ENCODE measurements around the gene AVP. TPM values are rescaled to one million over a fixed set of nuclear protein-coding genes. Genes with fewer than 3 reads are reported as not detected.

Gene AVP, protein sequence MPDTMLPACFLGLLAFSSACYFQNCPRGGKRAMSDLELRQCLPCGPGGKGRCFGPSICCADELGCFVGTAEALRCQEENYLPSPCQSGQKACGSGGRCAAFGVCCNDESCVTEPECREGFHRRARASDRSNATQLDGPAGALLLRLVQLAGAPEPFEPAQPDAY
- total RNA-seq, result not detected
- not detected for polyA plus RNA-seq
- long read RNA-seq, donor 1, result 0 reads
- long read RNA-seq, donor 2, result 0 reads
- long read RNA-seq, donor 3, result 0 reads
- long read RNA-seq, donor 4, result 0 reads
- long read RNA-seq, donor 5, result 0 reads
- long read RNA-seq, donor 6, result 0 reads
- long read RNA-seq, donor 7, result 0 reads
- long read RNA-seq, donor 8, result 0 reads
- long read RNA-seq, donor 9, result 0 reads
- long read RNA-seq, donor 10, result 0 reads

DNA sequence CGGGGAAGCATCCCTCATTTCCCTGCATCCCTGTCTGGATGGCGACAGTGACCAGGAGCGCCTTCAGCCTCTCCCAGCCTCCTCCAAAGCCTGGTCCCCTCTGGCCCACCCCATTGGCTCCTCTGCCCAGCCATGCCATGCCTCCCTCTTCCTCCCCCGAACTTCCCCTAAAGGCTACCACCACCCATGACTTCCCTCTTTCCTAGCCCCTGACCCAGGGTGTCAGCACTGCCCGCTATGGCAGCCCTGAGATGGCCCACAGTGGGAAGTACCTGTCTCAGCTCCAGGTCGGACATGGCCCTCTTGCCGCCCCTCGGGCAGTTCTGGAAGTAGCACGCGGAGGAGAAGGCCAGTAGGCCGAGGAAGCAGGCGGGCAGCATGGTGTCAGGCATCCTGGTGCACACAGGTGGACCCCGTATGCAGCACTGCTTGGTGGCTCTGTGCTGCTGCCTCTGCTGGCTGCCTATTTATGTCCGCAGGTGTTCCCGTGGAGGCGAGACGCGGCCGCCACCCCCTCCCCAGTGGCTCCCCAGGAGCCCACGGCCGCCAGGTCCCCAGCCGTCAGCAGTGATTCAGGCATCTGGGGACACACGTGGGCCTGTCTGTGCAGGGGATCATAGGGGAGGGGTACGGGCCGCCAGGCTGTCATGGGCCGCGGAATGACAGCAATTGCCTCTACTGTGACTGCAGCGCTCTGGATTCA lies at the start of gene AVP:
Gene AVP, minus strand, starts transcription at position 442 of the 703 bp plus-strand sequence. Its CDS starts 50 bp downstream, at position 392.
- TF ChIP-seq, protein P1, sequence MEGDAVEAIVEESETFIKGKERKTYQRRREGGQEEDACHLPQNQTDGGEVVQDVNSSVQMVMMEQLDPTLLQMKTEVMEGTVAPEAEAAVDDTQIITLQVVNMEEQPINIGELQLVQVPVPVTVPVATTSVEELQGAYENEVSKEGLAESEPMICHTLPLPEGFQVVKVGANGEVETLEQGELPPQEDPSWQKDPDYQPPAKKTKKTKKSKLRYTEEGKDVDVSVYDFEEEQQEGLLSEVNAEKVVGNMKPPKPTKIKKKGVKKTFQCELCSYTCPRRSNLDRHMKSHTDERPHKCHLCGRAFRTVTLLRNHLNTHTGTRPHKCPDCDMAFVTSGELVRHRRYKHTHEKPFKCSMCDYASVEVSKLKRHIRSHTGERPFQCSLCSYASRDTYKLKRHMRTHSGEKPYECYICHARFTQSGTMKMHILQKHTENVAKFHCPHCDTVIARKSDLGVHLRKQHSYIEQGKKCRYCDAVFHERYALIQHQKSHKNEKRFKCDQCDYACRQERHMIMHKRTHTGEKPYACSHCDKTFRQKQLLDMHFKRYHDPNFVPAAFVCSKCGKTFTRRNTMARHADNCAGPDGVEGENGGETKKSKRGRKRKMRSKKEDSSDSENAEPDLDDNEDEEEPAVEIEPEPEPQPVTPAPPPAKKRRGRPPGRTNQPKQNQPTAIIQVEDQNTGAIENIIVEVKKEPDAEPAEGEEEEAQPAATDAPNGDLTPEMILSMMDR (IDR thresholded peaks at IDR 0.05), result no peak
- TF ChIP-seq POLR2AphosphoS5 (IDR thresholded peaks at IDR 0.05) (no peak), EP300 (IDR thresholded peaks at IDR 0.05) (no peak), POLR2A (IDR thresholded peaks at IDR 0.05) (no peak)
- Histone ChIP-seq H3K36me3 (no peaks in the 10 kb centered on the region), H3K4me3 (no peak within 1 kb of the TSS), H3K9me3 (no peaks in the 10 kb centered on the region), H3K27me3 (peaks cover 0 to 66% (median 42%) of the 10 kb centered on the region in 3 donors), H3K27ac (no peak within 1 kb of the TSS), H3K4me1 (peaks cover 14 to 31% (median 24%) of the 10 kb centered on the region in 4 donors)
- 75 to 88% (median 83%) methylated on average over 16 to 28 of the region's 28 CpGs for WGBS, 5 donors
- intact Hi-C loops (cut with DNase I; ENCODE audit: low total_unique reads), result no loop called here
- DNase-seq, result no peak

DNA sequence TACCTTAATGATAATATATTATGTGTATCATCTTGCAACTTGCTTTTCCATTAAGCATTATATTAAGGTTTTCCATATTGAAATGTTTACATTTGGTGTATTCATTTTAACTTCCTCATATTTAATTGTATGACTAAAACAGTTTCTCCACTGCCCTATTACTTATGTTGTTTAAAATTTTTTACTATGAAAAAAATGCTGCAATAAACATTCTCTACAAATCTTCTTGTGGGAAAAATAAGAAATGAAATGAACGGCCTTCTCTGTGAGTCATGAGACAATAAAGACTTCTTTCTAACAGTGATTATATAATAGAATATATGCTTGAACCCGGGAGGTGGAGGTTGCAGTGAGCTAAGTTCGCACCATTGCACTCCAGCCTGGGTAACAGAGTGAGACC lies 49.6 kb upstream of the AVP start:
- Histone ChIP-seq H3K4me3 (no peak overlapping the region), H3K27ac (no peak overlapping the region), H3K27me3 (no peaks in the 10 kb centered on the region), H3K9me3 (no peaks in the 10 kb centered on the region), H3K4me1 (peaks cover 0 to 13% (median 0%) of the 10 kb centered on the region in 4 donors), H3K36me3 (peaks cover 0 to 6% (median 0%) of the 10 kb centered on the region in 4 donors)
- no peak for TF ChIP-seq EP300 (IDR thresholded peaks at IDR 0.05)
- DNase-seq, result no peak
- 85 to 94% (median 86%) methylated on average over 3 of the region's 3 CpGs for WGBS, 5 donors
- intact Hi-C loops (cut with DNase I; ENCODE audit: low total_unique reads), result no loop called here

DNA sequence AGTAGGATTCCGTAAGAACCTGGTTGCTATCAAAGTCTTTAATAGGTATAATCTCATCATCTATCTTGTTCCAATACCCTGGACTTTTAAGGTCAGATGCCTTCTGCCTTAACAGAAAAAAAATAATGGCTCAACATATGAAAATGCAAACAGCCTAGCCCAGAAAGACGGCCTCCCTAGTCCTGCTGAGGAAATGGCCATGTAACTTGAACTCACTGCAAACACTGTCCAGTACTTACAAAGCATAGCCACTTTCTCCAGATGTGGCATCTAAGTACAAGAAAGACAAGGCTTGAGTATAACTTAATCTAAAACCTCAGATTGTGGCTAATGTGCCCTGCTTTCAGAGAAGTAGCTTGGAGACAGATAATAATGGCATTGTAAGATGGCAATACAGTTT lies 48.6 kb upstream of the AVP start:
- intact Hi-C loops (cut with DNase I; ENCODE audit: low total_unique reads), result no loop called here
- Histone ChIP-seq H3K36me3 (peaks cover 0 to 6% (median 0%) of the 10 kb centered on the region in 4 donors), H3K27me3 (no peaks in the 10 kb centered on the region), H3K27ac (no peak overlapping the region), H3K9me3 (no peaks in the 10 kb centered on the region), H3K4me3 (no peak overlapping the region), H3K4me1 (peaks cover 0 to 23% (median 1%) of the 10 kb centered on the region in 4 donors)
- no peak for TF ChIP-seq POLR2A (IDR thresholded peaks at IDR 0.05)
- TF ChIP-seq, protein P1 (IDR thresholded peaks at IDR 0.05), result no peak
- TF ChIP-seq EP300 (IDR thresholded peaks at IDR 0.05), result no peak
- TF ChIP-seq POLR2AphosphoS5 (IDR thresholded peaks at IDR 0.05), result no peak
- 55 to 85% (median 69%) methylated on average over 2 of the region's 2 CpGs for WGBS, 5 donors
- DNase-seq, result no peak

DNA sequence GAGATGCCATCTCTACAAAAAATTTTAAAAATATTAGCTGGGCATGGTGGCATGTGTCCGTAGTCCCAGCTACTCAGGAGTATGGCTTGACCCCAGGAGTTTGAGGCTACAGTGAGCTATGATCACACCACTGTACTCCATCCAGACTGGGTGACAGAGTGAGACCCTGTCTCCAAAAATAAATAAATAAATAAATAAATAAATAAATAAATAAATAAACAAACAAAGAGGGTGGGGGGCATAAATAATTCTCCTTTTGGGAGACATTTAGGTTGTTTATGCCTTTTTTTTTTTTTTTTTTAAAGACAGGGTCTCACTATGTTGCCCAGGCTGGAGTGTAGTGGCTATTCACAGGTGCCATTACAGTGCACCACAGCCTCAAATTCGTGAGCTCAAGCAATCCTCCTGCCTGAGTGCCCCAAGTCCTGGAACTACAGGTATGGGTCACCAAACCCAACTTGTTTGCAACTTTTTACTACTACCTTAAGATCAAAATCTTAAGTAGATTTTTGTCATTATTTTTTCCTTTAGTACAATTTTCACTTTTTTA lies 45.6 kb upstream of the AVP start:
- H3K4me1 ChIP-seq, result peaks cover 0 to 33% (median 2%) of the 10 kb centered on the region in 4 donors
- intact Hi-C loops (cut with DNase I; ENCODE audit: low total_unique reads), result no loop called here
- WGBS, 5 donors, result 86 to 95% (median 90%) methylated on average over 2 of the region's 2 CpGs
- TF ChIP-seq, protein P1 (IDR thresholded peaks at IDR 0.05), result no peak
- TF ChIP-seq POLR2AphosphoS5 (IDR thresholded peaks at IDR 0.05) (no peak), EP300 (IDR thresholded peaks at IDR 0.05) (no peak), POLR2A (IDR thresholded peaks at IDR 0.05) (no peak)
- DNase-seq, result no peak
- peaks cover 0 to 7% (median 3%) of the 10 kb centered on the region in 4 donors for H3K9me3 ChIP-seq
- no peaks in the 10 kb centered on the region for H3K27me3 ChIP-seq
- H3K27ac ChIP-seq, result no peak overlapping the region
- peaks cover 0 to 7% (median 6%) of the 10 kb centered on the region in 4 donors for H3K36me3 ChIP-seq
- H3K4me3 ChIP-seq, result no peak overlapping the region

All from stomach (tissue), 19 donors.